Measurements from ENCODE around the gene CGREF1.

- TF ChIP-seq, protein P1, sequence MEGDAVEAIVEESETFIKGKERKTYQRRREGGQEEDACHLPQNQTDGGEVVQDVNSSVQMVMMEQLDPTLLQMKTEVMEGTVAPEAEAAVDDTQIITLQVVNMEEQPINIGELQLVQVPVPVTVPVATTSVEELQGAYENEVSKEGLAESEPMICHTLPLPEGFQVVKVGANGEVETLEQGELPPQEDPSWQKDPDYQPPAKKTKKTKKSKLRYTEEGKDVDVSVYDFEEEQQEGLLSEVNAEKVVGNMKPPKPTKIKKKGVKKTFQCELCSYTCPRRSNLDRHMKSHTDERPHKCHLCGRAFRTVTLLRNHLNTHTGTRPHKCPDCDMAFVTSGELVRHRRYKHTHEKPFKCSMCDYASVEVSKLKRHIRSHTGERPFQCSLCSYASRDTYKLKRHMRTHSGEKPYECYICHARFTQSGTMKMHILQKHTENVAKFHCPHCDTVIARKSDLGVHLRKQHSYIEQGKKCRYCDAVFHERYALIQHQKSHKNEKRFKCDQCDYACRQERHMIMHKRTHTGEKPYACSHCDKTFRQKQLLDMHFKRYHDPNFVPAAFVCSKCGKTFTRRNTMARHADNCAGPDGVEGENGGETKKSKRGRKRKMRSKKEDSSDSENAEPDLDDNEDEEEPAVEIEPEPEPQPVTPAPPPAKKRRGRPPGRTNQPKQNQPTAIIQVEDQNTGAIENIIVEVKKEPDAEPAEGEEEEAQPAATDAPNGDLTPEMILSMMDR (IDR thresholded peaks at IDR 0.05 in 2 of 3, conservative IDR thresholded peaks at IDR 0.05 in 1 of 3; ENCODE audit: borderline replicate concordance in 1 of 3, insufficient read depth in 1 of 3, low read depth in 2 of 3, low read length in 2 of 3) = no peak
- no peak for TF ChIP-seq POLR2AphosphoS5 (IDR thresholded peaks at IDR 0.05; ENCODE audit: low read depth, low read length)
- TF ChIP-seq POLR2A (IDR thresholded peaks at IDR 0.05; ENCODE audit: borderline replicate concordance, extremely low read depth, insufficient read depth, insufficient read length) = no peak
- no peak for TF ChIP-seq CEBPB (IDR thresholded peaks at IDR 0.05; ENCODE audit: low read depth)
- no peak for TF ChIP-seq EZH2 (IDR thresholded peaks at IDR 0.05)
- no peak for TF ChIP-seq SIN3A (IDR thresholded peaks at IDR 0.05; ENCODE audit: low read depth)
- no peak for TF ChIP-seq JUND (IDR thresholded peaks at IDR 0.05)
- no peak for TF ChIP-seq SP1 (IDR thresholded peaks at IDR 0.05; ENCODE audit: low read depth)
- TF ChIP-seq, protein P2, sequence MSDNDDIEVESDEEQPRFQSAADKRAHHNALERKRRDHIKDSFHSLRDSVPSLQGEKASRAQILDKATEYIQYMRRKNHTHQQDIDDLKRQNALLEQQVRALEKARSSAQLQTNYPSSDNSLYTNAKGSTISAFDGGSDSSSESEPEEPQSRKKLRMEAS (IDR thresholded peaks at IDR 0.05) = no peak
- TF ChIP-seq EGR1 (IDR thresholded peaks at IDR 0.05; ENCODE audit: low read depth) = no peak
Measured at GRCh38 chr2:27133195-27133875, 14.4 kb upstream of the CGREF1 start.

All from HCT116 (cell line).